Measurements from ENCODE around the gene NCF4.

NCF4 gene

GRCh38 chr22:36860821-36861659, at the start of gene NCF4:
NCF4 (plus strand) TSS chr22:36861006; CDS start chr22:36861172, 166 bp downstream.
- in situ Hi-C loops (cut with MboI; ENCODE audit: low sequenced_read_pairs) = no loop called here

- in situ Hi-C loops (cut with MboI; ENCODE audit: low sequenced_read_pairs) = no loop called here
Observed at GRCh38 chr22:36811094-36811800, 49.6 kb upstream of the NCF4 start.

DNA sequence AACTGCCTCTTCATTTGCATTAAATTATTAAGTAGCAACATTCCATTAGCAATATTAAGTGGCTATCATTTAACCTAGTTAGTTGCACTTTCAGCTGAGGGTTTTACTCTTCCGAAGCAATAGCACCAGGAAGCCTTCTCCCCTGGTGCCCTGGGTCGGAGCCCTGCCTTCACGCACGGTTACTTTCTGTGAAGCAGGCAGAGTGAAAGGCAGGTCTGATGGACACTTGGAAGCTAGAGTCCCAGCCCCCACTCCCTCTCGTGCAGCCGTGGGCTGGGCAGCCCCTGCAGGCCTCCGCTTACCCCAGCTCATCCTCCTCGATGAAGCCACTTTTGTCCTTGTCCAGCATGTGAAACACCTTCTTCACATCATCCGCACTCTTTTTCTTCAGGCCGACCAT, 46.0 kb upstream of the NCF4 start:
- in situ Hi-C loops (cut with MboI; ENCODE audit: low sequenced_read_pairs) = no loop called here

GRCh38 chr22:36815558-36816338, 45.1 kb upstream of the NCF4 start:
- in situ Hi-C loops (cut with MboI; ENCODE audit: low sequenced_read_pairs) = no loop called here

- in situ Hi-C loops (cut with MboI; ENCODE audit: low sequenced_read_pairs) = no loop called here
Observed at GRCh38 chr22:36816339-36816635, 44.5 kb upstream of the NCF4 start.

GRCh38 chr22:36816636-36817524, 43.9 kb upstream of the NCF4 start, which contains the start of gene PVALB:
PVALB (minus strand) TSS chr22:36817035; CDS start chr22:36817005, 30 bp downstream.
- in situ Hi-C loops (cut with MboI; ENCODE audit: low sequenced_read_pairs) = no loop called here

GRCh38 chr22:36817525-36817848, 43.3 kb upstream of the NCF4 start:
- in situ Hi-C loops (cut with MboI; ENCODE audit: low sequenced_read_pairs) = no loop called here

DNA sequence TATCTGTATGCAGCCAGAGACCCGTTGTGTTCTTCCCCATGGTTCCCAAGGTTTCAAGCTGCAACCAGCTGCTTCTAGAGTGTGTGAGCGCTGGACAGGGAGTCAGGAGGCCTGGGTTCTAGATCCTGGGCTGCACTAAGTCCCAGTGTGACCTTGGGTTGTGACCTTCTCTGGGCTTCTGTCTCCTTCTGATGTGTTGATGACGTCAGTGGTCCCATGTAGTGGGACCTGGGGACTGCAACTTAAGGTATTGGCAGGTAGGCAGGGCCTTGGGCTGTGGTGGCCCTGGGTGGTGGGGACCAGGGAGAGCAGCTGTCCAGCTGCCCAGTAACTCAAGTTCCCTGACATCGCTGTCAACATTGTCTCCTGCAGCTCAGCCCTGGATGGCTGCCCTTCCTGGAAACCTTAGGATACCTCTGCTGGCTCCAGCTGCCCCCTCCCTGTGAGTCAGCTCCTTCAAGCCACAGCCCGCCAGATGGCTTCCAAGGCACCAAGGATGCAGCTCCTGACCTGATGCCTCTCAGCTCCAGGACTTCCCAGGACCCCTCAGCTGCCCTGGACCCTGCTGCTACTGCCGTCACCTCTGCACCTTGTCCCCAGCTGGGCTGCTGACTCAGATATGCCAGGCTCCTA, 42.7 kb upstream of the NCF4 start:
- in situ Hi-C loops (cut with MboI; ENCODE audit: low sequenced_read_pairs) = no loop called here

GRCh38 chr22:36819112-36819511, 41.7 kb upstream of the NCF4 start:
- in situ Hi-C loops (cut with MboI; ENCODE audit: low sequenced_read_pairs) = no loop called here

- in situ Hi-C loops (cut with MboI; ENCODE audit: low sequenced_read_pairs) = no loop called here
Observed at GRCh38 chr22:36822581-36822980, 38.2 kb upstream of the NCF4 start.

DNA sequence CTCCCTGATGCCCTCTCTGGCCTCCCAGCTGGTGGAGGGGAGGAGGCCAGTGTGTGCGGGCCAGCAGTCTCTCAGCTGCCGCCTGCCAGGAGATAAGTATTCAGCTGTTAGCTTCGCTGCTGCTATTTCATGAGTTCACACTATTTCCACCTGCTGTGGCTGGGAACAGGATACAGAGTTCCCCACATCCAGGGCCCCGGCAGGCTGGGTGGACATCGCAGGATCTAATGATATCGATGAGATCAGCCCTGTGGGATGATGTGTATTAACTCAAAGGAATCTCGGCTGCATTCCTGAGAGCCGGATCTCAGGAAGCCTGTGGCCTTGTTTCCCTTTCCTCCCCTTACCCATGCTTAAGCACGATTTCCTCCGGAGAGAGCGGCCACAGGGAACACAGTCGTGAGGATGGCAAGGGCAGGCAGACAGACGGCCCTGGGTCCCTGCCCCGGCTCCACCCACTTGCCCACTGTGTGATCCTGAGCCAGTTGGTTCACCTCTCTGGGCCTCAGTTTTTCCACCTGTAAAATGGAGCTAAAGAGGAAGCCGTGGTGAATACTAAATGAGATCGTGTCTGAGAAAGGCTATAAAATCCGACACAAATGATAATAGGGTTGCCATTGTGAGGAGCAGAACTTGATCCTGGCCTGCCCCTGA, 37.5 kb upstream of the NCF4 start:
- in situ Hi-C loops (cut with MboI; ENCODE audit: low sequenced_read_pairs) = no loop called here

- in situ Hi-C loops (cut with MboI; ENCODE audit: low sequenced_read_pairs) = no loop called here
Observed at GRCh38 chr22:36824655-36825054, 36.2 kb upstream of the NCF4 start.

DNA sequence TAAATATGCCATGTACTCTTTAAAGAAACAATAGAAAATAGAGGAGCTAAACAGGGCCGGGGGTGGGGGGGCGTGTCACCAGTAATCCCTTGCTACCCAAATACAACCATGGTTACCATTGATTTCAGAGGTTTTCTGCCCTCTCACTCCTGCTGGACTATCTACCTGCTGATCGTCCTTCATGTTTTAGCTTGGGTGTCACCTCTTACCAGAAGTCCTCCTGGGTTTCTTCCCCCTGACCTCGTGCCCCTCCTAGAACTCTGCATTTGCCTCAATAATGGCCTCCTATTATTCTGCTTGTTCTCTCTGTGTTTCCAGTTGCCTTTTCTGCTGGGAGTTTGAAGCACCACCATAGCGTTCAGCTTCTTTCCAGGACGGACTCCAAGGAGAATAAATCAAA, 34.5 kb upstream of the NCF4 start:
- in situ Hi-C loops (cut with MboI; ENCODE audit: low sequenced_read_pairs) = no loop called here

GRCh38 chr22:36828815-36829214, 32.0 kb upstream of the NCF4 start:
- in situ Hi-C loops (cut with MboI; ENCODE audit: low sequenced_read_pairs) = no loop called here

DNA sequence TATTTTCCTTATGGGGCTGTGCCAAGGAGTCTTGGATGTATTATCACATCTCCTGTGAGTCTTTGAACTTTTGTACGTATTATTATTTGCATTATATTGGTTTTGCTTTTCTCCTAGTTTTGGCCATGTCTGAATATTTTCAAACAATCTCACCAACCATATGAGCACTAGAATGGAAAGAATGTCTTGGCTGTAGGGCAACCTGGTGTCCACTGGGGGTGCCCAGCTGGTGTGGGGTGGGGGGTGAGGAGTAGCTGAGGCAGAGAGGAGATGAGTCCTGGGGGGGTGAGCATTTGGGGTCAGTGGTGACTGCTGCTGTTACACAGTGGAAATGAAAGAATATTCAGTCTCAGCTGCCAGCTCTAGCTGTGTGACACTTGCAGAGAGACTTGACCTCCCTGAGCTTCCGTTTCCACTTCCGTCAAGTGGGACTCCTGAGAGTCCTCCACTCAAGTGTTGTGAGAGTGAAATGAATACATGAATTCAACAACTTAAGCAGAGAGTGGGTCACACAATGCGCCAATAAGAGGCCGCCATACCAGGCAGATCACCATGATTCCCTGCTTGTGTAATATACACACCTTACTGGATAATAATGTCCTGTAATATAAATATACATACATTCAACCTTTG, 31.3 kb upstream of the NCF4 start:
- in situ Hi-C loops (cut with MboI; ENCODE audit: low sequenced_read_pairs) = no loop called here

- in situ Hi-C loops (cut with MboI; ENCODE audit: low sequenced_read_pairs) = no loop called here
Observed at GRCh38 chr22:36830601-36831000, 30.2 kb upstream of the NCF4 start.

GRCh38 chr22:36831206-36831605, 29.6 kb upstream of the NCF4 start:
- in situ Hi-C loops (cut with MboI; ENCODE audit: low sequenced_read_pairs) = no loop called here

- in situ Hi-C loops (cut with MboI; ENCODE audit: low sequenced_read_pairs) = no loop called here
Observed at GRCh38 chr22:36831717-36832116, 29.1 kb upstream of the NCF4 start.

- in situ Hi-C loops (cut with MboI; ENCODE audit: low sequenced_read_pairs) = no loop called here
Observed at GRCh38 chr22:36833073-36833472, 27.7 kb upstream of the NCF4 start.

Measured in HL-60/S4 treated with retinoic acid at 250 ng/mL for 4 days and 3 days (cell line).